Activated naive CD4-positive, alpha-beta T cell treated with anti-CD3 and anti-CD28 coated beads, Interleukin-2, amount 50 U/mL, for 24 hours (primary cell): ENCODE data around the gene SNX27.

Source experiments
- H3K27ac Mint-ChIP-seq: one replicate; pipeline ENCODE4 v1.8.0; 2021; ENCODE audit warnings: mild to moderate bottlenecking, mixed read lengths
- H3K27me3 Mint-ChIP-seq: one replicate; pipeline ENCODE4 v1.8.0; 2021; ENCODE audit warnings: mixed read lengths
- H3K36me3 Mint-ChIP-seq: one replicate; pipeline ENCODE4 v1.8.0; 2021; ENCODE audit warnings: mixed read lengths
- H3K4me1 Mint-ChIP-seq: one replicate; pipeline ENCODE4 v1.8.0; 2021; ENCODE audit warnings: mixed read lengths
- H3K4me3 Mint-ChIP-seq: one replicate; pipeline ENCODE4 v1.8.0; 2021; ENCODE audit warnings: mild to moderate bottlenecking, mixed read lengths
- H3K9me3 Mint-ChIP-seq: one replicate; pipeline ENCODE4 v1.8.0; 2021; ENCODE audit warnings: mixed read lengths

Gene SNX27

GRCh38 chr1:151703813-151704212, 92.0 kb downstream of the SNX27 start:
- H3K27me3 Mint-ChIP-seq: no peaks in the 10 kb centered on the region
- H3K9me3 Mint-ChIP-seq: no peaks in the 10 kb centered on the region
- peaks cover 11% of the 10 kb centered on the region for H3K36me3 Mint-ChIP-seq
- H3K4me1 Mint-ChIP-seq: peaks cover 9% of the 10 kb centered on the region
- H3K27ac Mint-ChIP-seq: no peak overlapping the region
- no peak overlapping the region for H3K4me3 Mint-ChIP-seq

- H3K27ac Mint-ChIP-seq: no peak overlapping the region
- H3K4me1 Mint-ChIP-seq: peaks cover 9% of the 10 kb centered on the region
- no peaks in the 10 kb centered on the region for H3K27me3 Mint-ChIP-seq
- no peak overlapping the region for H3K4me3 Mint-ChIP-seq
- peaks cover 11% of the 10 kb centered on the region for H3K36me3 Mint-ChIP-seq
- no peaks in the 10 kb centered on the region for H3K9me3 Mint-ChIP-seq
Observed at GRCh38 chr1:151704246-151704645, 92.4 kb downstream of the SNX27 start.

GRCh38 chr1:151705146-151705545, 93.3 kb downstream of the SNX27 start:
- Mint-ChIP-seq H3K9me3 (no peaks in the 10 kb centered on the region), H3K4me1 (peaks cover 9% of the 10 kb centered on the region), H3K36me3 (peaks cover 6% of the 10 kb centered on the region), H3K4me3 (no peak overlapping the region), H3K27ac (no peak overlapping the region), H3K27me3 (no peaks in the 10 kb centered on the region)

- Mint-ChIP-seq H3K4me3 (no peak overlapping the region), H3K9me3 (no peaks in the 10 kb centered on the region), H3K27me3 (no peaks in the 10 kb centered on the region), H3K36me3 (peaks cover 2% of the 10 kb centered on the region), H3K27ac (no peak overlapping the region), H3K4me1 (peaks cover 9% of the 10 kb centered on the region)
Observed at GRCh38 chr1:151705753-151706463, 94.1 kb downstream of the SNX27 start.

GRCh38 chr1:151706464-151707415, 94.9 kb downstream of the SNX27 start:
- H3K27me3 Mint-ChIP-seq: no peaks in the 10 kb centered on the region
- H3K9me3 Mint-ChIP-seq: no peaks in the 10 kb centered on the region
- no peaks in the 10 kb centered on the region for H3K36me3 Mint-ChIP-seq
- H3K27ac Mint-ChIP-seq: no peak overlapping the region
- peaks cover 9% of the 10 kb centered on the region for H3K4me1 Mint-ChIP-seq
- H3K4me3 Mint-ChIP-seq: no peak overlapping the region

GRCh38 chr1:151707541-151708065, 95.8 kb downstream of the SNX27 start:
- peaks cover 8% of the 10 kb centered on the region for H3K4me1 Mint-ChIP-seq
- no peaks in the 10 kb centered on the region for H3K9me3 Mint-ChIP-seq
- no peak overlapping the region for H3K27ac Mint-ChIP-seq

GRCh38 chr1:151708891-151709290, 97.0 kb downstream of the SNX27 start:
- no peaks in the 10 kb centered on the region for H3K36me3 Mint-ChIP-seq
- peaks cover 2% of the 10 kb centered on the region for H3K27me3 Mint-ChIP-seq
- H3K4me1 Mint-ChIP-seq: no peaks in the 10 kb centered on the region
- no peak overlapping the region for H3K27ac Mint-ChIP-seq
- no peaks in the 10 kb centered on the region for H3K9me3 Mint-ChIP-seq
- no peak overlapping the region for H3K4me3 Mint-ChIP-seq

More at GRCh38 chr1:151707541-151708065, 95.8 kb downstream of the SNX27 start:
- H3K36me3 Mint-ChIP-seq: no peaks in the 10 kb centered on the region
- H3K27me3 Mint-ChIP-seq: no peaks in the 10 kb centered on the region
- H3K4me3 Mint-ChIP-seq: no peak overlapping the region

- H3K4me3 Mint-ChIP-seq: no peak overlapping the region
- no peak overlapping the region for H3K27ac Mint-ChIP-seq
- no peaks in the 10 kb centered on the region for H3K36me3 Mint-ChIP-seq
- H3K4me1 Mint-ChIP-seq: no peaks in the 10 kb centered on the region
- H3K9me3 Mint-ChIP-seq: no peaks in the 10 kb centered on the region
- peaks cover 8% of the 10 kb centered on the region for H3K27me3 Mint-ChIP-seq
Observed at GRCh38 chr1:151710187-151710840, 98.5 kb downstream of the SNX27 start.

GRCh38 chr1:151711044-151711800, 99.4 kb downstream of the SNX27 start:
- Mint-ChIP-seq H3K9me3 (no peaks in the 10 kb centered on the region), H3K4me1 (no peaks in the 10 kb centered on the region), H3K4me3 (no peak overlapping the region), H3K36me3 (no peaks in the 10 kb centered on the region), H3K27ac (no peak overlapping the region), H3K27me3 (peaks cover 15% of the 10 kb centered on the region)

GRCh38 chr1:151711951-151712350, 100.1 kb downstream of the SNX27 start:
- peaks cover 17% of the 10 kb centered on the region for H3K27me3 Mint-ChIP-seq
- H3K36me3 Mint-ChIP-seq: no peaks in the 10 kb centered on the region
- no peak overlapping the region for H3K27ac Mint-ChIP-seq
- peaks cover 2% of the 10 kb centered on the region for H3K4me1 Mint-ChIP-seq
- H3K9me3 Mint-ChIP-seq: no peaks in the 10 kb centered on the region
- H3K4me3 Mint-ChIP-seq: no peak overlapping the region

GRCh38 chr1:151713044-151713443, 101.2 kb downstream of the SNX27 start:
- Mint-ChIP-seq H3K4me1 (peaks cover 10% of the 10 kb centered on the region), H3K9me3 (no peaks in the 10 kb centered on the region), H3K36me3 (no peaks in the 10 kb centered on the region), H3K27ac (no peak overlapping the region), H3K4me3 (no peak overlapping the region), H3K27me3 (peaks cover 24% of the 10 kb centered on the region)

- no peak overlapping the region for H3K4me3 Mint-ChIP-seq
- H3K27me3 Mint-ChIP-seq: peaks cover 28% of the 10 kb centered on the region
- H3K36me3 Mint-ChIP-seq: no peaks in the 10 kb centered on the region
- no peaks in the 10 kb centered on the region for H3K9me3 Mint-ChIP-seq
- H3K4me1 Mint-ChIP-seq: peaks cover 10% of the 10 kb centered on the region
- no peak overlapping the region for H3K27ac Mint-ChIP-seq
Observed at GRCh38 chr1:151713874-151714273, 102.0 kb downstream of the SNX27 start.

- Mint-ChIP-seq H3K27me3 (peaks cover 35% of the 10 kb centered on the region), H3K4me3 (no peak overlapping the region), H3K9me3 (no peaks in the 10 kb centered on the region), H3K4me1 (peaks cover 11% of the 10 kb centered on the region), H3K27ac (peak overlapping the region; percentile 64), H3K36me3 (no peaks in the 10 kb centered on the region)
Observed at GRCh38 chr1:151714820-151715725, 103.2 kb downstream of the SNX27 start.

GRCh38 chr1:151715726-151716404, 104.0 kb downstream of the SNX27 start:
- H3K4me1 Mint-ChIP-seq: peaks cover 19% of the 10 kb centered on the region
- no peak overlapping the region for H3K27ac Mint-ChIP-seq
- H3K36me3 Mint-ChIP-seq: no peaks in the 10 kb centered on the region
- H3K4me3 Mint-ChIP-seq: no peak overlapping the region
- H3K9me3 Mint-ChIP-seq: no peaks in the 10 kb centered on the region
- peaks cover 37% of the 10 kb centered on the region for H3K27me3 Mint-ChIP-seq
